Fibroblast of the aortic adventitia (primary cell): ENCODE measurements around the gene MAN1C1. TPM values are rescaled to one million over a fixed set of nuclear protein-coding genes. Genes with fewer than 3 reads are reported as not detected.

Source experiments
- DNase-seq: peaks from one replicate; pipeline ENCODE4 v3.0.0-alpha.2; 2010; ENCODE audit warnings: low read depth
- H3K4me3 ChIP-seq: 2 replicates; pipeline ENCODE4 v1.5.1; 2011; ENCODE audit warnings: low read depth, mild to moderate bottlenecking, control low read depth, low read length, moderate library complexity
- CTCF ChIP-seq: IDR thresholded peaks from 2 replicates; pipeline ENCODE4 v1.5.1; 2011; ENCODE audit warnings: mild to moderate bottlenecking, low read length, control low read depth, inconsistent platforms; ENCODE audit not compliant: insufficient read depth
- total RNA-seq: library from RNA; depleted of rRNA; stranded (reverse); fragments of >200 nt; gene quantifications from 2 replicates; pipeline ENCODE4 v1.2.3, GENCODE V29; 2012; ENCODE audit warnings: low replicate concordance

MAN1C1 gene
- total RNA-seq, 1 donor = 6.6 TPM

GRCh38 chr1:25793585-25794170, 177.1 kb downstream of the MAN1C1 start:
- no peak for TF ChIP-seq CTCF
- no peak overlapping the region for H3K4me3 ChIP-seq
- peak; percentile 36 for DNase-seq

- TF ChIP-seq CTCF = no peak
- DNase-seq = no peak
- H3K4me3 ChIP-seq = no peak overlapping the region
Observed at GRCh38 chr1:25794325-25794724, 177.7 kb downstream of the MAN1C1 start.

GRCh38 chr1:25795211-25795610, 178.6 kb downstream of the MAN1C1 start:
- no peak overlapping the region for H3K4me3 ChIP-seq
- TF ChIP-seq CTCF = no peak
- no peak for DNase-seq

- no peak for DNase-seq
- H3K4me3 ChIP-seq = no peak overlapping the region
- TF ChIP-seq CTCF = no peak
Observed at GRCh38 chr1:25795946-25796810, 179.6 kb downstream of the MAN1C1 start.

GRCh38 chr1:25796811-25797458, 180.3 kb downstream of the MAN1C1 start:
- TF ChIP-seq CTCF = peak; percentile 94
- DNase-seq = peak; percentile 81
- no peak overlapping the region for H3K4me3 ChIP-seq

- no peak overlapping the region for H3K4me3 ChIP-seq
- peak; percentile 20 for DNase-seq
- peak; percentile 59 for TF ChIP-seq CTCF
Observed at GRCh38 chr1:25797939-25798338, 181.3 kb downstream of the MAN1C1 start.
